ENCODE results near the gene UBE2E2. TPM values are rescaled to one million over a fixed set of nuclear protein-coding genes. Genes with fewer than 3 reads are reported as not detected.

Gene UBE2E2
- polyA plus RNA-seq, 1 donor (not counting 4 experiments of a cell fraction or from before 2014, with no cell fraction given) = 63.2 TPM

DNA sequence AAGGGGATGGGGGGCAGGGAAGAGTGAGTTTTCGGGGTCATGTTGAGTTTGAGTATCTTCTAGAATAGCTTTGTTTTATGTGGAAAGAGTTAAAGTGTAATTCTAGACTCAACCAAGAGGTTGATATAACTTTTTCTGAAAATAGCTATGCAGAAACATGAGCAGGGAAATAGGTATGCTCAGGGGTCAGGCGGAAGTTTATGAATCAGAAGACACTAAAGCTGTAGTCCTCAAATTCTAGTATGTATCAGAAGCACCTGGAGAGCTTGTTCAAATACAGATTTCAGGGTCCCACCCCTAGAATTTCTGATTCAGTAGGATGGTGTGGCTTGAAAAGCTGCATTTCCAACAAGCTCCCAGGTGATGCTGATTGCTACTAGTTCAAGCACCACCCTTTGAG is 37.6 kb upstream of the UBE2E2 start:
- TF ChIP-seq EZH2 (IDR thresholded peaks at IDR 0.05; ENCODE audit: low read length) = no peak
- TF ChIP-seq, protein P1, sequence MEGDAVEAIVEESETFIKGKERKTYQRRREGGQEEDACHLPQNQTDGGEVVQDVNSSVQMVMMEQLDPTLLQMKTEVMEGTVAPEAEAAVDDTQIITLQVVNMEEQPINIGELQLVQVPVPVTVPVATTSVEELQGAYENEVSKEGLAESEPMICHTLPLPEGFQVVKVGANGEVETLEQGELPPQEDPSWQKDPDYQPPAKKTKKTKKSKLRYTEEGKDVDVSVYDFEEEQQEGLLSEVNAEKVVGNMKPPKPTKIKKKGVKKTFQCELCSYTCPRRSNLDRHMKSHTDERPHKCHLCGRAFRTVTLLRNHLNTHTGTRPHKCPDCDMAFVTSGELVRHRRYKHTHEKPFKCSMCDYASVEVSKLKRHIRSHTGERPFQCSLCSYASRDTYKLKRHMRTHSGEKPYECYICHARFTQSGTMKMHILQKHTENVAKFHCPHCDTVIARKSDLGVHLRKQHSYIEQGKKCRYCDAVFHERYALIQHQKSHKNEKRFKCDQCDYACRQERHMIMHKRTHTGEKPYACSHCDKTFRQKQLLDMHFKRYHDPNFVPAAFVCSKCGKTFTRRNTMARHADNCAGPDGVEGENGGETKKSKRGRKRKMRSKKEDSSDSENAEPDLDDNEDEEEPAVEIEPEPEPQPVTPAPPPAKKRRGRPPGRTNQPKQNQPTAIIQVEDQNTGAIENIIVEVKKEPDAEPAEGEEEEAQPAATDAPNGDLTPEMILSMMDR (optimal IDR thresholded peaks at IDR 0.05 in 1 of 3, IDR thresholded peaks at IDR 0.05 in 1 of 3, conservative IDR thresholded peaks at IDR 0.05 in 1 of 3; ENCODE audit: extremely low read depth in 1 of 3, insufficient read depth in 2 of 3, low read length in 3 of 3) = no peak
- no peak for FAIRE-seq

DNA sequence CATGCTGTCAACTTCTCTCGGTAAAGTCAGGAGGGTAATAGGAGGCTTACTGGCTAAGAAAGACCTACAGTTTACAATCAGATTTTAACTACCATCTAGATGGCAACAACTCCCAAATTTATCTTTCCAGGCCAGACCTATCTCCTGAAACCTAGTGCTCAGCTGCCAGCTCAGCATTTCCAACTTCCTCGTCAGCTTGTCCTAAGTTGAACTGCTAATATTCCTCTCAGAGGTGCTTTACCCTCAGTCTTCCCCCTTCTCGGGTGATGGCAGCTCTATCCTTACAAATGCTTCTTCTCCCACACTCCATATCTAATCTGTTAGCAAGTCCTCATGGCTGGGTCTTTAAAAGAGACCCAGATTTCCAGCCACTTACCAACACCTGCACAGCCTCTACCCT is 36.9 kb upstream of the UBE2E2 start:
- Histone ChIP-seq H3K27me3 (ENCODE audit: control insufficient read depth, extremely low read depth, insufficient read depth, low read length) (peaks cover 33% of the 10 kb centered on the region), H3K9me1 (ENCODE audit: control insufficient read depth, extremely low read depth, insufficient read depth, low read length) (no peaks in the 10 kb centered on the region), H3K4me3 (ENCODE audit: control insufficient read depth in 2 of 3, extremely low read depth in 1 of 3, insufficient read depth in 2 of 3, low read depth in 1 of 3, low read length in 3 of 3) (no peak overlapping the region), H3K27ac (ENCODE audit: control insufficient read depth, insufficient read depth, low read length) (no peak overlapping the region), H2AFZ (ENCODE audit: control insufficient read depth, low read length) (no peak overlapping the region), H3K9ac (ENCODE audit: control insufficient read depth, extremely low read depth, insufficient read depth, low read length) (no peak overlapping the region), H4K20me1 (ENCODE audit: control insufficient read depth, extremely low read depth, insufficient read depth, low read length) (no peaks in the 10 kb centered on the region), H3K36me3 (ENCODE audit: control insufficient read depth in 2 of 2, extremely low read depth in 1 of 2, insufficient read depth in 2 of 2, low read length in 2 of 2) (no peaks in the 10 kb centered on the region), H3K9me3 (ENCODE audit: control insufficient read depth, low read depth, low read length) (no peaks in the 10 kb centered on the region), H3K4me1 (ENCODE audit: control insufficient read depth, extremely low read depth, insufficient read depth, low read length) (peaks cover 12% of the 10 kb centered on the region), H3K4me2 (ENCODE audit: control insufficient read depth, extremely low read depth, insufficient read depth, low read depth, low read length) (no peak overlapping the region), H3K79me2 (ENCODE audit: control insufficient read depth, insufficient read depth, low read length) (no peaks in the 10 kb centered on the region)
- TF ChIP-seq, protein P1 (optimal IDR thresholded peaks at IDR 0.05 in 1 of 3, IDR thresholded peaks at IDR 0.05 in 1 of 3, conservative IDR thresholded peaks at IDR 0.05 in 1 of 3; ENCODE audit: extremely low read depth in 1 of 3, insufficient read depth in 2 of 3, low read length in 3 of 3) = no peak
- TF ChIP-seq EZH2 (IDR thresholded peaks at IDR 0.05; ENCODE audit: low read length) = no peak
- DNase-seq (ENCODE audit: low read depth, low spot score) = no peak
- no peak for FAIRE-seq
- dilution Hi-C loops (cut with MboI; ENCODE audit: extremely low pct_ligation_motif_present, low sequenced_read_pairs) = no loop called here

More for the DNA sequence above, 37.6 kb upstream of the UBE2E2 start:
- no peak overlapping the region for H3K4me3 ChIP-seq (ENCODE audit: control insufficient read depth in 2 of 3, extremely low read depth in 1 of 3, insufficient read depth in 2 of 3, low read depth in 1 of 3, low read length in 3 of 3)
- peaks cover 15% of the 10 kb centered on the region for H3K4me1 ChIP-seq (ENCODE audit: control insufficient read depth, extremely low read depth, insufficient read depth, low read length)
- no peaks in the 10 kb centered on the region for H3K36me3 ChIP-seq (ENCODE audit: control insufficient read depth in 2 of 2, extremely low read depth in 1 of 2, insufficient read depth in 2 of 2, low read length in 2 of 2)
- H2AFZ ChIP-seq (ENCODE audit: control insufficient read depth, low read length) = no peak overlapping the region
- H3K9me3 ChIP-seq (ENCODE audit: control insufficient read depth, low read depth, low read length) = no peaks in the 10 kb centered on the region
- no peaks in the 10 kb centered on the region for H4K20me1 ChIP-seq (ENCODE audit: control insufficient read depth, extremely low read depth, insufficient read depth, low read length)
- H3K9ac ChIP-seq (ENCODE audit: control insufficient read depth, extremely low read depth, insufficient read depth, low read length) = no peak overlapping the region
- dilution Hi-C loops (cut with MboI; ENCODE audit: extremely low pct_ligation_motif_present, low sequenced_read_pairs) = no loop called here
- DNase-seq (ENCODE audit: low read depth, low spot score) = no peak
- no peaks in the 10 kb centered on the region for H3K79me2 ChIP-seq (ENCODE audit: control insufficient read depth, insufficient read depth, low read length)
- peaks cover 33% of the 10 kb centered on the region for H3K27me3 ChIP-seq (ENCODE audit: control insufficient read depth, extremely low read depth, insufficient read depth, low read length)
- H3K27ac ChIP-seq (ENCODE audit: control insufficient read depth, insufficient read depth, low read length) = no peak overlapping the region
- no peaks in the 10 kb centered on the region for H3K9me1 ChIP-seq (ENCODE audit: control insufficient read depth, extremely low read depth, insufficient read depth, low read length)
- H3K4me2 ChIP-seq (ENCODE audit: control insufficient read depth, extremely low read depth, insufficient read depth, low read depth, low read length) = no peak overlapping the region

Data from keratinocyte (primary cell).